HUDEP-2 (cell line): ENCODE data around the gene PRLR.

ENCODE experiments used
- DNase-seq, 76 experiments: peaks; one replicate each; lab custom pipeline; 2025; ENCODE audit not compliant: unreplicated experiment in 76 of 76; lab: John Stamatoyannopoulos, UW

The PRLR gene

DNA sequence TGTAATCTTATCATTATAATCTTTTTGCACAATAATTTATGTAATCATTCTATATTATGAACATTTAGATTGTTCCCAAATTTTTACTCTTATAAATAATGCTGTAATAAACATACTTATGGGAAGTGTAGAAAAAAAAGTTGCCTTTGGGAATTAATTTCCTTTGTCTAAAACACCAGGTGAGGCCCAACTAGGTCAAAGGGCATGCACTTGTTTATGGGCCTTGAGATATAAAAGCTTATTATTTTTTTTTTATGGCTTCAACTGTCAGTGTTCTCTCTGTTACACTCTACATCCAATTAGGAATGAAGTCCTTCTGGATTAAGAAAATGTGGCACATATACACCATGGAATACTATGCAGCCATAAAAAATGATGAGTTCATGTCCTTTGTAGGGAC, 6.5 kb upstream of the PRLR start:
- DNase-seq, result no peak

GRCh38 chr5:35233601-35234000, 3.3 kb upstream of the PRLR start:
- DNase-seq, result no peak

DNA sequence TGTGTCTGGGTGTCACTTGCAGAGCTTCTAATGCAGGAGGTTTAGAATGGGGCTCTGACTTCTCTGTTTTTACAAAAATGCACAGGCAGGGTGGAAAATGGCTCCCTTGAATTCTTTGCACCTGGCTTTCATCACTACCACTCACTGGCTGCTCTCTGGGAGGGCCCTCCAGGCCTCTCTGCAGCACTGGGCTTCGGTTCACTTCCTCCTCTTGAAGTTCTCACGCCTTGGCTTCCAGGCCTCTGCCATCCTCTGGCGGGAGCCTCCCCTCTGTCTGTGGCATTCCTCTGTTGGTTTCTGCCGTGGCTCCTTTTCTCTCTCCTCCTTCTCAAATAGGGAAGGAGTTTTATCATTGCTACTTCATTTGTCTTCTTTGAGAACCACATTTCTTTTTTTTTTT, 2.8 kb upstream of the PRLR start:
- DNase-seq, result no peak

DNA sequence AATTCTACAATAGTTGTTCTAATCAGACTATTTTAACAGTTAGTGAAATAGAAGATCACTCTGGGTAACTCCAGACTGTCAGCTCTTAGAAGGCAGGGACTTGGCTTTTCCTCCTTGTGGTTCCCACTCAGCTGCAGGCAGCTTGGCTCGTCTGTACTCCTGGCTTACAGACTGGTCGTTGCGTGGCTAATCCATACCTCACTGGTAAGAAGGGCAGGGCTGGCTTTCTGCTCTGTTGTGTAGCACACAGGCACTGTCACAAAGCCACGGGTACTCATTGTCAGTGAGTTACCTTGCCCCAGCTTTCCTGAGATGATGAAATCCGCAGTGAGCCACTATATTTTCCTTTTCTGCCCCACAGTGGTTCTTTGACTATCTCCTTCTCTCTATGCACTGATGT, 1.8 kb upstream of the PRLR start:
- no peak for DNase-seq

DNA sequence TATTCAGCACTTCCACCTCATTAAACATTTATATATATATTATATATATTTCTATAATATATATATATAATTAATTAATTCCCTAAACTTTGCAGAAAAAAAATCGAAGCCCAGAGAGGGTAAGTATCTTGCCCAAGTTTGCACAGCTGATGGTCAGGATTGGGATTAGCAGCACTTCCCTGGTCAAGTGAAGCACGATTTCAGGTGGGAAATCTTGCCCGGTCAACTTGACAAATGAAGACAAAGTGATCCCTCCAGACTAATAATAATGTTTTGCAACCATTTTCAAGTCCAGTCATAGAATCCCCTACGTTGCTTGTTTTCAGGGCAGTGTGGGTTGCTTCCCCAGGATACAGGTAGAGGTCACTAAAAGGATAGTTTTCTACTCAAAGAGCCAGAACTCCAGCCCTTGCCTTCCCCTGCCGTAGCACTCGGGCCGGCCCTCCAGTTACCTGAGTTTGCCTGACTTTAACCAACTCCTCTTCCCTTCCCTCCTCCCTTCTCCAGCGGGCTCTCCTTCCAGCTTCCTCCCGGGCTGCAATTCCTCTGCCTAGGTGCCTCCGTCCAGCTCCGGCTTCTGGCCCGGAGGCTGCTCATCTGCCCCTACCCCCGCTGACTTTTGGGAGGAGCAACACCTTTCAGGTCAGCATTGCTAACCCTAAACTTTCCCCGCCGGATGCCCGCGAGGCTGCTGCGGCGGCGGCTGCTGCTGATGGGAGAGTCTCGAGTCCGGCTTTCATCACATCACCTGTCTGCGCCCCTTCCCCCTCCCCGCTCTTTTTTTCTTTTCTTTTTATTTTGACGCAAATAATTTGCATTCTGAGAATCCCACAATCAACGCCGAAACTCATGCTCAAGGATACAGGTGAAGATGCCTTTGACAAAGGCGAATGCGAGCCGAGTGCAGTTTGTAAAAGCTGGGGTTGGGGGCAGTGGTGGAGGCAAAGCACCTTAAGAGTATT, 930 bp downstream of the PRLR start:
- no peak for DNase-seq

- no peak for DNase-seq
These were observed 2.0 kb downstream of the PRLR start for GRCh38 chr5:35228310-35228709.

DNA sequence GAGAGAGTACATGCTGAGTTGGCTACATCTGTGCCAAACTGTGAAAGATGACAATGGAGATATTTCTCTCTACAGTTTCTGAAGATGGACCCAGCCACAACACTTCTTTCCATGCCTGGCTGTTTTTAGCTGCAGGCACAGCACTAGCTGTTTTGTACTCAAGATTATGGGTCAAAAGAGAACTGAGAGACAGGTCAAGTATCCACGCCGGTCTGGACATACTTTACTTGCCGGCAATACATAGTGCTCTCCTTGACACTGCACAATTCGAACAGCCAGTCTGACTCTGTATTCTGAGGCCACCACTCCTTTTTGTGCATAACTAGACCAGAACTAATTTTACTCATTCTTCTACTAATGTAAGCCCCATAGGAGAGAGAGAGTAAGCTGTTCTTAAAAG, 2.6 kb downstream of the PRLR start:
- no peak for DNase-seq

DNA sequence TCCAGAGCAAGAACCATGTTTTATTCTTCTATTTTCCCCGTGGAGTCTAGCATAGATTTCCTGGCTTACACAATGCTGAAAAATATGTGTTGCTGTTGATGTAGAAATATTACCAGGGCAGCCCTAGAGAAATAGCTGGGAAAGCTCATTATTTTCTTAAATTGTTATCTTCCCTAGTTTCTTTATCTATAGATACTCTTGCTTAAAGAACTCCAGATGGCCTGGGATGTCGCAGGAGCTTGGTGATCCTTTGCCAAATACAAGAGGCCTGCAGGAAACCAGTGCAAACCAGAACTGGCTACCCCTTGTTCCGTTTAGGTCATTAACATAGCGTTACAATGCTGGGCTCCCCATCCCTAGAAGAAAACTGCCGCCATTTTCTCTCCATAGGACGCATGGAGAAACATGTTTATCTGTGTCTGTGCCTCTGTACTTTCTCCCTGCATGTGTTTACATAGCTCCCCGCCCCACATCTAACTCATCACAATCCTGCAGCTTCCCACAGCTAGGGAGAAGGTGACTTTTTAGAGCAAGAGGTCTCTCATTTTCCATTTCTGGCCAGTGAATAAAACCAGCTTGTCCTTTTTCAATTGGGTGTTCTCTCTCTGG, 6.4 kb downstream of the PRLR start:
- no peak for DNase-seq

GRCh38 chr5:35220967-35221366, 9.3 kb downstream of the PRLR start:
- DNase-seq, result no peak

GRCh38 chr5:35218981-35219380, 11.3 kb downstream of the PRLR start:
- no peak for DNase-seq

DNA sequence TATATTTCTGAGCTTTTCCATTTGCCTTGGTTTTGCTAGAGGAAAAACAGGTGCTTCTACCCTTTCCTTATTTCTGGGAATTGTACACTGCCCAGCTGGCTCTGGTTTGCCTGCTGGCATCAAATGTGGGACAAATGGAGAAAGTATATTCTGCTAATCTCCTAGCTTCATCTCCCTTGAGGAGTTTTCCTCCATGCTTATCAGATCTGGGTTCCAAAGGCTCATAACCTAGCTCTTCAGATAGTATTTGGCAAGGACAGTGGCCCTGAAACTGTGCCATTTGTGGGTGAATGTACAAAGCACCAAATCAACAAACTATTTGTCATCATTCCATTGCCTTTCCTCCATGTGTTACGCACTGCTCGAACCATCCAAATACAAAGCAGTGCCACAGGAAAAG, 16.2 kb downstream of the PRLR start:
- DNase-seq, result no peak

GRCh38 chr5:35213608-35214007, 16.7 kb downstream of the PRLR start:
- no peak for DNase-seq

DNA sequence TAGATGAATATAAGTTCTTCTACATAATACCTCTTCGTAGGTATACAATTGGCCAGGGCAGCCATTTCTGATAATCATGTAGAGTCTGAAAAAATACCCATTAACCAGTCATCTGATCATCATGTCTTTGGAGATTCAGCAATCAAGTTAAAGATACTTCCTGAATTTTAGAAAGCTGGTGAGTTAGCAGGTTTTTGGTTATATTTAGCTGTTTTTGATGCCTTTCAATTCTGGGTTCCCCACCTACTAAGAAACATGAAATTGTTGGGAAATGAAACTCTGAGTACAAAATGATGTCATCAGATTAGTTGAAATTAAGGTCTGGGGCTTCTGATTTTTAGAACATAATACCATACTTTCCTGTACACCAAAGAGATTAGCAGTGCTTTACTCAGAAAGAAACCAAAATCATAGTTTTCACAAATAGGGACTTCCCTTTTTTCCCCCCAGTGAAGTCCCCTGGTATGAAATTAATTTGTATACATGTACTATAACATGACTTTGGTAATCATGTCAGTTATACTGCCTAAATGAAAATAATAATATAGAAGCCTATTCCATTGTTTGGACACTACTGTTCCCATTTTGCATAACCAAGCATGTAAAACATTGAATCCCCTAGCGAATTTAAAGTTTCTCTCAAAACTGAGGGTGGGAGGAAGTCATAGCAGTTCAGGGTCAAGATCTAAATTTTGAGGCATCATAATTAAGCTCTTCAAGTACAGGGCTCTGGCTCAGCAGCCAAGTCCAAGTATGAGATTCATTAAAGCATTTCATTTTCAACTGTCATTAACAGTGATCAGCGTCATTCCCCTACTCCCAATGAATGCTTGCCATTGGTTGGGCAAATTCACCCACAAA, 17.9 kb downstream of the PRLR start:
- DNase-seq, result no peak

DNA sequence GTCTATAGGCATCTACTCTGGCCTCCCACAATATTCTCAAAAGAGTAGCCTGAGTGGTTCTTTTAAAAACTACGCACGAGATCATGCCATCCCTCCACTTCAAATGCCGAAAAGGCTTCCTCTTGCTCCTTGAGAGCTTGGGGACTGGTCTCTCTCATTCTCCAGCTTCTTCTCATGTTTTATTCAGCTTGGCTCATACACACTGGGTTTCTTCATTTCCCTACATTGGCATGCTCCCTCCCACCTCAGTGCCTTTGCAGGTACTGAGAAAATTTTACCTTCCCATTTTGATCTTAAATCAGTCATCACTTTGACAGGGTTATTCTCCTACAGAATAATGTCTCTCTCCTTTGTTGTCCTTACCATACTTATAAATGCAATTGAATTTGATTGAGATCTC, 20.4 kb downstream of the PRLR start:
- DNase-seq, result no peak

DNA sequence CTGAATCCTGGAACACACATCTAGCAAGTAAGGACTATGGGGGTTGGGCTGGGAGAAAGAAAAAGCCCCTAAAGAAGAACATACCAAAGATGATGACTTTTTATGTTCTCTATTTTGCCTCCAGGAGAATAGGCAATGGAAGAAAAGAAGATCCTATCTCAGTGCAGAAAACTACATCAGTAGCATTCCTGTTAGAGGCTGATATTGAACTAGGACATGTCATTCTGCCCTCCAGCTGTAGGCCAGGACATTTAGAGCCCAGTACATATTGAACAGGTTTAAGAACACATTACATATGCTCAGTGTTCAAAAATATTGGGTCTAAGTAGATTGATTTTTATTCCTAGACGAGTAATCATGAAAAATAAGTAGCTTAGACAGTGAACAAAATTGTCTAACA, 24.7 kb downstream of the PRLR start:
- DNase-seq, result no peak

GRCh38 chr5:35205186-35205585, 25.1 kb downstream of the PRLR start:
- DNase-seq, result no peak

- no peak for DNase-seq
These were observed 26.9 kb downstream of the PRLR start for GRCh38 chr5:35203403-35203802.

- peak in 26 of 76 experiments; percentile 1 to 51 (median 6) for DNase-seq
These were observed 27.8 kb downstream of the PRLR start for GRCh38 chr5:35202319-35203111.

DNA sequence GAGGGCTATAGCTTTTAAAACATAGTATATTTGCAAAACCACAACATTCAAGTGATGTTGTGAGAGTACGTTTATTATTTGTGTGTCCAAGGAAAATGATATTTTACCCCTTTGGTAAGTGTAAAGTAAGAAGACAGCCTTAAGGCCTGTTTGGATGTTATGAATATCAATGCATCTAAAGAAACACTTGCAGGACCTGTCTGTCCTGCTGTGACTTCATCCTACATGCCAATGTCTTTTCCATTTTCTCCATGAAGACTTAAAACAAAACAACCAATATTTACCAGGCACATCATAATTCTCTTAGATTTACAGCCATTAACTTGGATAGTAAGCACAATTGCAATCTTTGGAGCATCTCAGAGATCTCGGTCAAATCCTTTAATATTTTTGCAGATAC, 29.0 kb downstream of the PRLR start:
- DNase-seq, result no peak

DNA sequence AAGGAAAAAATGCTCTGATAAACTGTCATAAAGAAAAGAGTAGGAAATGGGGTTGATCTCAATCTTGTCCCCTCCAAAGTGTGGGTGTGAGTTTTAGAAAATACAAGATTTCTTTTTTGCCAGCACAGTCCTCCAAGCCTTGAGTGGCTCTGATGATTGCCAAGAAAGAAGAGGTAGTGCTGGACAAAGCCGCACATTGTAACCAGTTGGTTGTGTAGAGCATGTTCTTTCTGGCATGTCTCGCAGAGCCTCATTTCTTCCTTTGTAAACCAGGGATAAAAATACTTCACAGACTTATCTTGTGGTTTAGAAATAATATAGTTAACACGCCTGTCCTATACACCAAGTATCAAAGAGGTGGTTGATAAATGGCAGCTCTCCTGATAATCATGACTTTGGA, 30.4 kb downstream of the PRLR start:
- DNase-seq, result no peak

- DNase-seq, result no peak
These were observed 31.6 kb downstream of the PRLR start for GRCh38 chr5:35198686-35199085.
